NCI-H526 (cell line): ENCODE data around the gene SUPT16H.
A peak's percentile ranks its signal among the peaks of the same experiment; 100 is the strongest.
"Not testable (repeated sequence)": the region's sequence is repeated elsewhere in the genome, so short reads cannot be mapped to it uniquely, and the experiment has no call there.

Experiments used
- DNase-seq, 2 experiments: peaks; one replicate each; lab custom pipeline; 2025; lab: John Stamatoyannopoulos, UW

SUPT16H gene

DNA sequence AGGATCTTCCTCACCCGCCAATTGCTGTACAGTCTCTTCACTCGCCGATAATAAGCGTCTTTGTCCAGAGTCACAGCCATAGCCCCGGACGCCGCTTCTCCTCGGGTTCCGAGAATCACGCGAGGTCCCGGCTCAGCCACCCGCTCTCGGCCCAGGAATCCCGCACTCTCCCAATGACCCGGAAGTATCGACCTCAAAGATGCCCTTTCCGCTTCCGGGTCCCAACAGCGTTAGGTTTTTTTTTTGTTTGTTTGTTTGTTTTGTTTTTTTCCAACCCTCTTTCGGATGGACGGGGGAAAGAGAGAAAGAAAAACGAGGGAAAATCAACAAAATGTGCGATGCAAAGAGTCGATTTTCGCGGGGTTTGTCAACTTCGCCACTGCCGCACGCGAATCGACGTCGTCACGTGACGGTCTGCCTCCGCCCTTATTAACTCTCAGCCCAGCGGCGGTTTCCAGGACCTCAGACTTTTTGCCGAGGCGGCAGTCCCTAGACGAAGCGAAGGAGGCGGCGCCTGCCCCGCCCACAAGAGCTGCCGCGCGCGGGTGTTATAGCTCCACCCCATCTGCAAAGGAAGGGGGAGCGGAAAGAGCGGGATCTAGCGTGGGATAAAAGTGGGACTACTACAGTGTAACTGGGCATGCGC lies at the start of gene SUPT16H:
Gene SUPT16H, minus strand, starts transcription at position 172 of the 646 bp plus-strand sequence. Its CDS starts 92 bp downstream, at position 80.
- DNase-seq: peak; percentile 93 to 98

DNA sequence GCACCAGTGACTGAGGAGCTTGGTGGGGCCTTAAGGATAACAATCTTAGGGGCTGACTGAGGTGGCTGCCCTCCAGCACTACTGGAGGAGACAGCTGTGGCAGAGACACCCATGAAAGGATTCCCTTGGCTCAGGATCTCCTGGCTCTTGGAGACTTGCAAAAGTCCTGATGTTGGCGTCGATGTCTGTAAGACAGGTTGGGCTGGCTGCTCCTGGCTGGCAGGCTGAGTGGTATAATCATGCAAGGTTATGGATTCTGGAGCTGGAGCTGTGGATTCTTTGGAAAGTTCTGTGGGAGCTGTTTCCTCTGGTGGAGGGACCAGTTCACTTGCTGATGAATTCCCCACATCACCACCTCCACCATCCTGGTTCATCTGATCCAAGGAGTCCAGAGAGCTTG lies 47.3 kb upstream of the SUPT16H start:
- DNase-seq: no peak

DNA sequence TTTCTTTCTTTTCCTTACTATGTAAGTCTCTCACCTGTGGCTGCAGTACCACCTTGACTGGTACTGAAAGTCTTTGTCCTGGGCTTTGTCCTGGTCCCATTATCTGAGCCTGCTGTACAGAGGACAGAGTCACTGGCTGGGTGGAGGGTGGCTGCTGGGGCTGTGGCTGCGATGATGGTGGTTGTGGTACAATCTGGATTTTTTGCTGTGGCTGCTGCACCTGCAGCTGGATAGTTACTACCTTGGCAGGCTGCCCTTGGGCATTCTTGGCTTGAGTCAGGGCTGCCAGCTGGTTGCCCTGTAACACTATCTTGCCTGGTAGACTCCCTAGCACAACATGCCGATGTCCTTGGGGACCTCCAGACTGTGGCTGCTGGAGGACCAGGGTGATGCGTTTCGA lies 45.1 kb upstream of the SUPT16H start:
- DNase-seq: no peak

DNA sequence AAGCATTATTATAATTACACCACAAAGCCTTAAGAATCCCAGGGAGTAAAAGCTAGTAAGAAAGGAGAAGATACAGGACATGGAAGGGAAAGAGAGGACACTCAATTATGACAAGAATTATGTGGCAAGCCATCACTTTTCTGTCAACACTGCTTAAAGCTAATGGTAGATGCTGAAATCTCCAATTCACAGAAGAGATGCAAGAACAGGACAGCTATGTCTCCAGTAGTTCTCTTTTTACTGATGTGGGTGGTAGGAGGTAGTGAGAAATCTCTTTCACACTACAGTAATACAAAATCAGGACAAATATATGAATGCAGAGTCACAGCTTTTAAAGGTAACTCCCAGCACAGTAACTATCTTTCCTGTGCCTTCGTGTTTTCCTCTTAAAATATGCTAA lies 42.9 kb upstream of the SUPT16H start:
- DNase-seq: no peak

DNA sequence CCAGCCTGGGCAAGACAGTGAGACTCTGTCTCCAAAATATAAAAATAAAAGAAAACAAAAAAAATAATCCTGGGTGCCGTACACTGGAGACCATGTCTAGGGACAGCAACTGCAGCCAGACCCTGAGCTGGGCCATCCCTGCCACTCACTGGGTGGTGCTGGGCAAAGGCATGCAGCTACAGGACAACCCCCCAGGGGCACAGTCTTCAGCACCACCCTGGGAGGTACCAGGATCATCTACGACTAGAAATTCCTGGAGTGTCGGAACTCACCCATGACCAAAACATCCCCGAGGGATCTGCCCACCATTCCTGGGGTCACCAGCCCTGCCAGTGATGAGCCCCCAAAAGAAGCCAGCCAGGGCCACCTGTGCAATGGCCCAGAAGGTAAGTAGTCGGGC lies 35.7 kb upstream of the SUPT16H start:
- no peak for DNase-seq

DNA sequence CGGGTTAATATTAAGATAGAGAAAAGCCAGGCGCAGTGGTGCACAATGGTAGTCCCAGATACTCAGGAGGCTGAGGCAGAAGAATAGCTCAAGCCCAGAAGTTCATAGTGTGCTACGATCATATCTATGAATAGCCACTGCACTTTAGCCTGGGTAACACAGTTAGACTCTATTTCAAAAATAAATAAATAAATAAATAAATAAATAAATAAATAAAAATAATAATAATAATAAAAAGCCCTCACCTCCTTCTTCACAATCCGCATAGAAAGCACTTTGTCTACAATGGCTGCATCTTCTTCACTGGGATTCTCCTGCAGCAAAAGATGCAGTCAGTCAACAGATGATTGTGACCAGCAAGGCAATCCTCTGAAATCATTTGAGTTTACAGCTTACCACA lies 31.5 kb upstream of the SUPT16H start:
- DNase-seq: no peak

DNA sequence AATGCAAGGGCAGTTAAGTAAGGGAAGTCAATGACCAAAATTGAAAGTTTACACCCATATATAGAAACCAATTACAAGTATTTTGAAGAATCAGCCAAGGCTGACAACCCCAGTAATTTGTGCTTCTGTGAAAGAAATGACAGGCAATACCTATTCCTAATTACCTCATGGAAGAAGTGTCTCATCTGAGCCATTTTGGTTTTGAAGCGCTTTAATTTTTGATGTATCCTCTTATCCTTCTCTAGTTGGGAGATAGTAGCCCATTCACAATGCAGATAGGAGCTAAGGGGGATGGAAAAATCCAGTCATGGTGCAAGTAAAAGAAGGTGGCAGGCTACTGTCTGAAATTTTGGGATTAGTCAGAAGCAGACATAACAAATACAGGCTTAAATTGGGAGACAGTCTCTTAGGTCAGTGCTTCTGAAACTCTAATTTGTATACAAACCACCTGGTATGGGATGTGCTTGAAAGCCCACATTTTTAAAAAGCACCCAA lies 30.4 kb upstream of the SUPT16H start:
- no peak for DNase-seq

DNA sequence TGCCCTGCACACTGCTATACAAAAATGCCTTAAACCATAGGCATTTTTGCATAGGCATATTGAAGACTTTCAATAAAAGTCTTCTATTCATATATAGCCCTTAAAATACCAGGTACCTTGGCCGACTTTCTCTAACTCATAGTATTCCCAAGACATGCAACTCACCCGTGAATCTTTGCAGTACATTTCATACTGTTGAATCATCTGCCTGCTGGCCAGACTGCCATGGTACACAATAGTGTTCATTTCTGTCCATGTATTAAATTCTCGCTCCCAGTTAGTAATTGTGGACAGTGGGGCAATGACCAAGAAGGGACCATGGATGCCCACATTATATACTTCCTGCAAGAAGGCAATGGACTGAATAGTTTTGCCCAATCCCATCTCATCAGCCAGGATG lies 24.3 kb upstream of the SUPT16H start:
- no peak for DNase-seq

DNA sequence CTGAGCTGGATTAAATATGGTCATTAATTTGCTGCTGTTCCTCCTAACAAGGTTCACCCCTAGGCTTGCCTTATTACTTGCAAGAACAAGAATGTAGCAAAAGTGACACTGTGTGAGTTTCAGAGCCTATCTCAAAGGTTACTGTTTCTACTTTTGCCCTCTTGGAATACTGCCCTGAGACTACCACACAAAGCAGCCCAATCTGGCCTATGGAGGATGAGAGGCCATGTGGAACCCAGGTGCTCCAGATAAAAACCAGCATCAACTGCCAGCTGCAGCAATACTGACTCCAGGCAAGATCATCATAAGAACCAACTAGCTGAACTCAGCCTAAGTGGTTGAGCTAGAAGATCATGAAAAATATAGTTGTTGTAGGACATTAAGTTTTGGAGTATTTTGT lies 22.4 kb upstream of the SUPT16H start:
- no peak for DNase-seq

DNA sequence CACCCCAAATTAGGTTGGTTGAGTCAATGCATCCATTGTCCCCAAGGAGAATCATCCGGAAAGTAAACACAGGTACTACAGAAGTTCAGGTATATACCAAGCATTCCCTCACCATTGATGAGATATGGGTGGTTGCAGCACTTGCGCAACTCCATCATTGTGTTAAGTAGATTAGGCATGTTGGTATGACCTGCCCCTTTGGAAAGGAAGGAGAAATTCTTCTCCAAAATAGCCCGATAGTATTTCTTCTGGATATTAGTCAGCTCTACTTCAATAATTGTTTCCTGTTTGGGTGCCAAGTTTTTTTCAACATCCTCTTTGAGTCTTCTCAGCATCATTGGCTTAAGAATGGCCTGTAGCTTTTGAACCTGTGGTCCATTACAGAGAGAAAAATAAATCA lies 21.3 kb upstream of the SUPT16H start:
- no peak for DNase-seq

DNA sequence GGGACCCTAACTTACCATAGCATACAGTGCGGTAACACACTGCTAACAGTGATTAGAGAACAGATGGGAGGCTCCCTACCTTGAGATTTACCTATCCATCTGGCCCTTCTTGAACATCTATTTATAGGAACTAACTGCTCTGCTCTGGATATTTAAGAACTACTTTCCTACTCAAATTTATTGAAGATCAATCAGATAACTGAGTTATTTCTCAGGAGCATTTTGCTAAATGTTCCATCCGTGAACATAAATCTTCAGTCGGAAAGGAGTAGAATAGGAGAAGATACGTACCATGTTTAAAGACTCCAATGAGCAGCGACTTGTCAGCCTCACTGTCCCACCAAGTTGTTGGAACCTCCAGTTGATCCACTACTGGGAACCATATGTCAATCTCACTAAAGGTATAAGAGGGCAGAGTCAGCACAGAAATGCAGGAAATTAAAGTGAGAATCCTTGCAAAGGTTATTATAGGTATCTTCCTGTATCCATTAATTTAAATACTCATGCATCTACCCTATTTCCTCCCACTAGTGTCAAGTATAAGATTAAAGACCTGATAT lies 15.6 kb upstream of the SUPT16H start:
- no peak for DNase-seq

DNA sequence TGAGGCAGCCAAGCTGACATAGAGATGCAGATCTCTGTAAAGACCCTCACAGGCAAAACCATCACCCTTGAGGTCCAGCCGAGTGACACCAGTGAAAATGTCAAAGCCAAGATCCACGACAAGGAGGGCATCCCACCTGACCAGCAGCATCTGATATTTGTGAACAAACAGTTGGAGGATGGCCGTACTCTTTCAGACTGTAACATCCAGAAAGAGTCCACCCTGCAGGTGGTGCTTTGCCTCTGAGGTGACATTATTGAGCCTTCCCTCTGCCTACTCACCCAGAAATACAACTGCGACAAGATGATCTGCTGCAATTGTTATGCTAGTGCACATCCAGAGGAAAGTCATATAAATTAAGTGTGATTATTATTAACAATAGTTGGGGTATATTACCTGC lies 15.1 kb upstream of the SUPT16H start:
- DNase-seq: no peak

DNA sequence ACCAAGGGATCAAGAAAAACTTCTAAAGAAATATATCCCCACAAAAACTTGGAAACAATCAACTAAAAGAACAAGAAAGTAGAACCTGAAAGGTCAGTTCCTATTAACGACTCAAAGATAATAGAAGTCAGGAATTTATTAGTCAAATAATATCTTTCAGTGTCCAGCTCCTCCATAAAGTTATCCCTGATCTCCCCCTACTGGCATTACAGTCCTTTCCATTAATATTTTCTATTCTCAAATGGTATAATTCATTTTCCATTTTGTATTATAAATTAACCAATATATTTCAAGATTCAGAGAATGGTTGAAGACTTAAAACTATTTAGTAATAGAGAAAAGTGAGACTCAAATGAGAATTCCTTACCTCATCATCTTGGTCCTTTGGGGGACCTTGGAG lies 11.6 kb upstream of the SUPT16H start:
- DNase-seq: no peak

DNA sequence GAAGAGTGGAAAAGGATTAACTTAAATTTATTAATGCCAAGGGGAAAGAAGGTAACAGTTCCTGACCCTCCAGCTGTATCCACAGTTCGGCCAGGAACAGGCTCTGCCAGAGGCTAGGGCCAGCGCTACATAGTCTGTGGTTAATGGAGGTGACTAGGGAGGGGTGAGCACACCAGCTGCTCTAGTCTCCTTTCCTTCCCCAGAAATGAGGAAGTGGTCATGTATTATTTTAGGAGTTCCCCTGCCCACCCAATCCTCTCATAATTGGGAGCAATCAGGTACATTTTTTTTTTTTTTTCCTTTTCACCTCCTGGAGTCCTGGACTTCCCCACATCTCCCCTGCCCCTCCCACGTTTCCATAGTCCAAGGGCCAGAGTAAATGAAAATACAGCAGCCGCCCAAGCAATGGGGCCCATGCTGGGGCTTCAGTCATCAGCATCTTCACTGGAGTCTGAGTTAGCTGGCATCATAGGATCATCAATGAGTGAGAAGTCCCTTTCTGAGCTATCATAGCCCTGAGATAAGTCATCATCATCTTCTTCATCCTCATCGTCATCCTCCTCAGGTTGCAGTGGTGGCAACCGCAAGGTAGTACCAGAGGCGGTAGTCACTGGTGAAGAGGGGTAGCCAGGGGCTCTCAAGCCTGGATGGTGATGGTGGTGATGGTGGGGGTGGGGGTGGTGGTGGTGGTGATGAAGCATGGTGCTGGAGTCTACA lies 1.5 kb upstream of the SUPT16H start:
- DNase-seq: no peak

DNA sequence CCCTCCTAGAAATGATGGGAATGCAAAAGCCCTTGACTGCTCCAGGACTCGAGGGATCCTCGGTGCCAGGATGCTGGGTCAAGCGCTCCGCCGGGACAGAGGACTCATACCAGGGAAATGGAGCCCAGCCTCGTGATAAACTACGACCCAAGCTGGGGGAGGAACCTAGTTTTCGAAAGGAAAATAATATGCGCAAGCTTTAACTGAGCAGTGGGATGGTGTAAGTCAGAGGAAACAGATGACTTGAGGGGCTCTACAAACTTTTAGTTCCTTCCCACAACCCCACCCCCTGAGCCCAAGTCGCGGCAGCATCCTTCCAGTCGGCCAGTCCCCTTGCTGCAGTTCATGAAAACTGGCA lies 654 bp upstream of the SUPT16H start:
- no peak for DNase-seq

DNA sequence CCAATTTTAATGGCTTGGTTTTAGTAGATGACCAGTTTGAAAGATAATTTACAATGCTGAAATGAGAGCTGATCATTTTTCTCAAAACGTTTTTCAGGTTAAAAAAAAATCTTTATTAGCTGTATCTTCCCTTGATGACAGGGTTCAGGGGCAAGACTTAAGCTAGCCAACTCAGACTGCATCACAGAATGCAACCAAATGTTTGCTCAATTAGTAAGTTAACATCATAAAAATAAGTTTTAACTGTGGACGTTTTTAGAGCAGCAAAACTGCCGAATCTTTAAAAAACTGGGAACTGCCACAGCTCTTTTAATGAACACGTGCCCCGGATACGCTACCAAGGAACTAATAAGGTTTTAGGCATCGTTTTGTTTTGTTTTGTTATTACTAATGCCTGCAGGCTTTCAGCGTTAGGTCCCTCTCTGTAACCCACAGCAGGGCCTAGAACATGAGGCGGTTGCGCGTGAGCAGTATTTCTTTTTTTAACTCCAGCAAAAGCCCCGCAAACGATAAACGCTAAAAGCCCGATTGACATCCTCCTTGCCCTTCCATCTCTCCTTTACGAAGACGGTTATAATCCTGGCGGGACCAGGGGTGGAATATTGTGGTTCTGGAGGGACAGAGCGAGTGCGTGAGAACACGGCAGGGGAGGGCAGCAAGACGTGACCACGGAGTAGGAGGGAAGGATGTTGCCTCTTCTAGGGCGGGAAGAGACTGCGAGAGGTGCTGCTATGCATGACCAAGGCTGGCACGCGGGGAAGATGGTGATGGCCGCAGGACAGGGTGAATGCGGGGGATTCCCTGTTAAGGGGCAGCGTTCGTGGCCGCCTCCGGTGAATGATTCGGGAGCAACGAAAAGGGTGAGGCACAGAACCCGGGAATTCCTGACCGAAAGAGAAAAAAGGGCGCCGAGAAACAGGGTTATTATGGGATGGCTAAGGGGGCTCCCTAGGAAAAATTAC lies 652 bp downstream of the SUPT16H start:
- DNase-seq: peak; percentile 41 to 62

DNA sequence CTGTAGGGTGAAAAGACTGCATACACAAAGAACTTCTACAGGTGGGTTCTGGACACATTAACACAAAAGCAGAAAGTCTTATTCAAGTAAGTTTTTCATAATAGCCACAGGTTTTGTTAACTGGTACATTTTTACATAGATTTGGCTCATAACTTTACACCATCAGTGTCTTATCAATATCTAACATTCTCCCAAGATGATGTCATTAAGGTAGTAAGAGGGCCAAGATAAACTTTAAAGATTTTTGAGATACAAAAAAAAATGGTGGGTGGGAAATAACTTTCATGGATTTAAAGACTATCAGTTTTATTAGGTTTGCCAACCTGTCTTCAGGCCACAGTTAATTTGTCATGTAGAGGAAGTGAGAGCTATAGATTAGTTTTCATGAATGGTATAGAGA lies 1.7 kb downstream of the SUPT16H start:
- DNase-seq: no peak

DNA sequence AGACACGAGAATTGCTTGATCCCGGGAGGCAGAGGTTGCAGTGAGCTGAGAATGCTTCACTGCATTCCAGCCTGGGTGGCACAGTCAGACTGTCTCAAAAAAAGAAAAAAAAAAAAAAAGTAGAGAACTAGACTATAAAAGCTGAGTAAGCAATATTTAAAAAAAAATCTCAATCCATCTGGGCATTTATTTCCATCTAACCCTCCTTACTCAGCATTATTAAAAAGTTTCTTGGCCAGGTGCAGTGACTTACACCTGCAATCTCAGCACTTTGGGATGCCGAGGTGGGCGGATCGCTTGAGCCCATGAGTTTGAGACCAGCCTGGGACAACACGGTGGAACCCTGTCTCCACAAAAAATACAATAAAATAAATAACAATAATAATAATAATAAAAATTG lies 4.5 kb downstream of the SUPT16H start:
- DNase-seq: no peak

DNA sequence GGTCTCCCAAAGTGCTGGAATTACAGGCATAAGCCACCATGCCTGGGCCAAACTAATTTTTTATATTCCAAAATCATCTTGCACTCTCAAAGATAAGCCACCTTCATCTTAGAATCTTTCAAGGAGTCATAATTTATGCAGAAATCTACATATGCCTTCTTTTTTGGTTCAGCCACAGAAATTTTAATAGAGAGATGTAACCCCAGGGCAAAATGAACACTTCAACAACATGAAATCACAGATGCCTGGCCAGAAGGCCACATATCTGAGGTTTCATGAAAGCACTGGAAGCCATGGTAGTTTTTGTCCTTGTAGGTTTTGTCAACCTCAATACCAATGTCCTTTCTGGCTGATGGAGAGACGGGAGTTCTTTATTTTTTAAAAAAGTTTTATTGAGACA lies 9.8 kb downstream of the SUPT16H start:
- DNase-seq: no peak

DNA sequence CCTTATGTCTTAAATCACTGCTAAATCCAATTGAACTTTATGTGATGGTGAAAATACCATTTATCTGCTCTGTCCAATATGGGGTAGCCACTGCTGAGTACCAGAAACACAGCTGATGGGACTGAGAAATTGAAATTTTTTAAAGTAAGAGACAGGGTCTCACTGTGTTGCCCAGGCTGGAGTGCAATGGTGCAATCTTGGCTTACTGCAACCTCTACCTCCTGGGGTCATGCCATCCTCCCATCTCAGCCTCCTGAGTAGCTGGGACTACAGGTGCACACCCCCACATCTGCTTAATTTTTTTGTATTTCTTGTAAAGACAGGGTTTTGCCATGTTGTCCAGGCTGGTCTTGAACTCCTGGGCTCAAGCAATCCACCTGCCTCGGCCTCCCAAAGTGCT lies 11.0 kb downstream of the SUPT16H start:
- not testable (repeated sequence) for DNase-seq

DNA sequence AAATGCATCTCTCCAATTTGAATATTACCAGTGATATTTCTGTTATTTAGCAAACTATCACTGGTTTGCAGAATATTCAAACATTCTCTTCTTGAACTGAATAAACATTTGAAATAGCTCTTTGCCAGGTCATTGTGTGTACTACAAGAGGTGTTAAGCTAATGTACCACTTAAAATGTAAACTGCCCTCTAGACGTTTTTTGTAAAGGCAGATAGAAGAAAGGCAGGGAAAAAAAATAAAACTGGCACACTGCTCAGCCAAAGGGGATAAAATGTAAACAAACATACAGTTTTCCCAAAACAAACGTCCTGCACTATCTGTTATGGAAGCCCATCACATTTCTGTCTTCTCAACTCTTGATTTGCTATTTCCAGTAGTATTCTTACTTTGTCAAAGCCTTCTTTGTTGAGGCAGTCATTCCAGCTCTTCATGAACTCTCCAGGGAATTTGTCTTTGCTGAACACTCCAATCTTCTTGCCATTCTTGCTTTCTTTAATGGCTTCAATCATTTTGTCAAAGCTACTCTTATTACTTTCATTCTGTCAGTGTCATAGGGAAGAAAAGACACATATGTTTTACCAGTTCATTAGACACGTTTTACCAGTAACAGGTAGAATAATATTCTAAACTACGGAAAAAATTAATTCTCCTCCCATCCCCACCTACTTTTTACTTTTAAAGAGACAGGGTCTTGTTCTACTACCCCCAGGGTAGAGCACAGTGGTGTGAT lies 13.7 kb downstream of the SUPT16H start:
- DNase-seq: no peak
